Fibroblast of villous mesenchyme (primary cell): Measurements from ENCODE around the gene DNAJC25. TPM values are rescaled to one million over a fixed set of nuclear protein-coding genes. Genes with fewer than 3 reads are reported as not detected.

Experiments used
- DNase-seq: peaks from one replicate; pipeline ENCODE4 v3.0.0-alpha.2; 2010; ENCODE audit warnings: low read depth
- H3K4me3 ChIP-seq: 2 replicates; pipeline ENCODE4 v1.5.1; 2011; ENCODE audit warnings: low read depth, mild to moderate bottlenecking, low read length
- total RNA-seq: library from RNA; depleted of rRNA; stranded (reverse); fragments of >200 nt; gene quantifications from 2 replicates; pipeline ENCODE4 v1.2.3, GENCODE V29; 2012
- TF ChIP-seq, protein P1 (sequence below): IDR thresholded peaks from 2 replicates; pipeline ENCODE4 v1.5.1; 2012; ENCODE audit warnings: low read depth, mild to moderate bottlenecking, low read length; ENCODE audit not compliant: insufficient read depth

The DNAJC25 gene
- total RNA-seq, 1 donor: 9.9 TPM

- H3K4me3 ChIP-seq: no peak overlapping the region
- DNase-seq: no peak
- TF ChIP-seq, protein P1, sequence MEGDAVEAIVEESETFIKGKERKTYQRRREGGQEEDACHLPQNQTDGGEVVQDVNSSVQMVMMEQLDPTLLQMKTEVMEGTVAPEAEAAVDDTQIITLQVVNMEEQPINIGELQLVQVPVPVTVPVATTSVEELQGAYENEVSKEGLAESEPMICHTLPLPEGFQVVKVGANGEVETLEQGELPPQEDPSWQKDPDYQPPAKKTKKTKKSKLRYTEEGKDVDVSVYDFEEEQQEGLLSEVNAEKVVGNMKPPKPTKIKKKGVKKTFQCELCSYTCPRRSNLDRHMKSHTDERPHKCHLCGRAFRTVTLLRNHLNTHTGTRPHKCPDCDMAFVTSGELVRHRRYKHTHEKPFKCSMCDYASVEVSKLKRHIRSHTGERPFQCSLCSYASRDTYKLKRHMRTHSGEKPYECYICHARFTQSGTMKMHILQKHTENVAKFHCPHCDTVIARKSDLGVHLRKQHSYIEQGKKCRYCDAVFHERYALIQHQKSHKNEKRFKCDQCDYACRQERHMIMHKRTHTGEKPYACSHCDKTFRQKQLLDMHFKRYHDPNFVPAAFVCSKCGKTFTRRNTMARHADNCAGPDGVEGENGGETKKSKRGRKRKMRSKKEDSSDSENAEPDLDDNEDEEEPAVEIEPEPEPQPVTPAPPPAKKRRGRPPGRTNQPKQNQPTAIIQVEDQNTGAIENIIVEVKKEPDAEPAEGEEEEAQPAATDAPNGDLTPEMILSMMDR: no peak
Observed at GRCh38 chr9:111649016-111649415, 17.9 kb downstream of the DNAJC25 start.

GRCh38 chr9:111657051-111657450 is 25.9 kb downstream of the DNAJC25 start:
- DNase-seq: no peak
- no peak overlapping the region for H3K4me3 ChIP-seq
- TF ChIP-seq, protein P1: no peak

DNA sequence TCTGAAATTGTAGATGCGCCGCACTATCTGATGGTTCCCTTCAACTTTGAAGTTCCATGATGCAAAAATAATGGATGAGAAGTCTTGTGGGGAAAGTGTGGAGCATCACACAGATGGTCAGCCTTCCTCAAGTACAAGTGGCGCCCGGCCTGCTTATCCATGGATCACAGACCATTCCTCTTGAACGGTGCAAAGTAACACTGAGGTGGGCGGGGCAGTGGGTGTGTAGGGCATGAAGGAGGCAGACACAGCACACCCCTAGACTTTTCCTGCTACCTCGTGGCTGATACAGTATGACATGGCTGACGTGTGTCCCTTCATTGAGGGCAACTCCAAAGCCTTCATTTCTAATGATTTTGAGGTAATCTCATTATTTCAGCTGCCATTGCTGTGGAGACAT is 27.8 kb downstream of the DNAJC25 start:
- DNase-seq: no peak
- TF ChIP-seq, protein P1: no peak
- H3K4me3 ChIP-seq: no peak overlapping the region

- DNase-seq: no peak
- no peak overlapping the region for H3K4me3 ChIP-seq
- TF ChIP-seq, protein P1: no peak
Observed at GRCh38 chr9:111659691-111660090, 28.6 kb downstream of the DNAJC25 start.

DNA sequence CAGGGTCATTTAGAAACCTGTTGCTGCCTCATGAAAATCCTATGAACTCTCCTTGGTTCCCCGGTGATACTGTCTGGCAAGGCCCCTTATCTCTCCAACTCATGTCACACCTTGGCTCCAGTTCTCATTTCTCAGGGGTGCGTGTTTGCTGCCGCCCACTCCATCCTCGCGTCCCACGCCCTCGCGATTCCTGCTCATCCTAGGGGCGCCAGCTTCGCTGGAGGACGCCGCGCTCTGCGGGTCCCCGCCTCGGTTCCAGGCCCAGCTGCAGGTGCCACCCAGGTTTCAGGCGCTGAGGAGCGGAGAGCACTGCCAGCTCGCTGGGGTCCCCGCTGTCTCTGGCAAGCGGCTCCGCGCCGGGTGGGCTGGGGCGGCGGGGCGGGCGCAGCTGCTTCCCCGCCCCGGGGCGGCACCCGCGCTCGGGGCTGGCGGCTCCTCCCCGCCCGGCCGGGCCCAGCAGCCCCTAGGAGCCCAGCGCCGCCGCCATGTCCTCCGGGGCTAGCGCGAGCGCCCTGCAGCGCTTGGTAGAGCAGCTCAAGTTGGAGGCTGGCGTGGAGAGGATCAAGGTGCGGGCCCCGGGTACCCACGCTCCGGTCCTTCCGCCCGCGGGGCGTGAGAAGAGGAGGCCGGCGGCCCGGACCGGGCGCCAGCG is 30.1 kb downstream of the DNAJC25 start, which contains the start of gene GNG10:
Gene GNG10 (plus strand): TSS at position 456 of the 652 bp plus-strand sequence. CDS start 30 bp downstream, at position 486.
- DNase-seq: peak; percentile 52
- peak within 1 kb of the TSS; percentile 76 for H3K4me3 ChIP-seq
- TF ChIP-seq, protein P1: no peak

- DNase-seq: peak; percentile 40
- TF ChIP-seq, protein P1: no peak
- H3K4me3 ChIP-seq: peak overlapping the region; percentile 76
Observed at GRCh38 chr9:111661802-111662521, 30.8 kb downstream of the DNAJC25 start.
